Transverse colon (tissue), 4 donors: ENCODE data around the gene FER1L5.

Experiments
- CTCF ChIP-seq, 5 experiments: fragments of 200-600 bp in 3 of 5; fragments of 450-650 bp in 2 of 5; sonication (generic) in 3 of 5; IDR thresholded peaks; 1 replicate in 2 of 5; 2 replicates in 3 of 5; pipeline ENCODE4 v1.5.1; 2016 to 2017; ENCODE audit warnings: antibody characterized with exemption in 5 of 5, inconsistent platforms in 3 of 5, mild to moderate bottlenecking in 2 of 5, moderate library complexity in 1 of 5
- EP300 ChIP-seq: sonication (generic); formaldehyde crosslinking; IDR thresholded peaks from one replicate; pipeline ENCODE4 v1.6.1; 2017; ENCODE audit warnings: antibody characterized with exemption, low read depth
- POLR2AphosphoS5 ChIP-seq, 3 donors: sonication (generic); formaldehyde crosslinking; IDR thresholded peaks; one replicate each; pipeline ENCODE4 v1.6.1; 2016; ENCODE audit warnings: antibody characterized with exemption in 3 of 3

GRCh38 chr2:96687266-96687665 lies 44.7 kb downstream of the FER1L5 start:
- no peak for TF ChIP-seq POLR2AphosphoS5 (IDR thresholded peaks at IDR 0.05)
- TF ChIP-seq CTCF (IDR thresholded peaks at IDR 0.05), result no peak
- TF ChIP-seq EP300, result no peak
